Activated CD8-positive, alpha-beta T cell treated with anti-CD3 and anti-CD28 coated beads for 36 hours (primary cell): ENCODE measurements around the gene CNGA3. TPM values are rescaled to one million over a fixed set of nuclear protein-coding genes. Genes with fewer than 3 reads are reported as not detected.

Experiments
- ATAC-seq: fragments of 200-7000 bp; cut with Tn5 transposase; one replicate; pipeline ENCODE4 v1.10.0; 2021; ENCODE audit warnings: mild to moderate bottlenecking, moderate library complexity
- CTCF ChIA-PET: fragments of 350-600 bp; sonication (Branson Sonifier 250); formaldehyde crosslinking; loops from one replicate; lab custom pipeline; 2021; ENCODE audit warnings: antibody characterized with exemption; lab: Charles Lee
- POLR2A ChIA-PET: fragments of 350-600 bp; sonication (Branson Sonifier 250); formaldehyde crosslinking; loops from one replicate; lab custom pipeline; 2021; ENCODE audit warnings: antibody characterized with exemption; lab: Charles Lee
- DNase-seq: peaks from one replicate; pipeline ENCODE4 v3.0.0-alpha.2; 2020
- H3K27ac Mint-ChIP-seq: one replicate; pipeline ENCODE4 v1.8.0; 2021; ENCODE audit warnings: mild to moderate bottlenecking, mixed read lengths
- H3K27me3 Mint-ChIP-seq: one replicate; pipeline ENCODE4 v1.8.0; 2021; ENCODE audit warnings: mixed read lengths
- H3K36me3 Mint-ChIP-seq: one replicate; pipeline ENCODE4 v1.8.0; 2021; ENCODE audit warnings: low read depth, mixed read lengths
- H3K4me1 Mint-ChIP-seq: one replicate; pipeline ENCODE4 v1.8.0; 2021; ENCODE audit warnings: low read depth, mixed read lengths
- H3K4me3 Mint-ChIP-seq: one replicate; pipeline ENCODE4 v1.8.0; 2021; ENCODE audit warnings: mild to moderate bottlenecking, moderate library complexity, mixed read lengths
- H3K9me3 Mint-ChIP-seq: one replicate; pipeline ENCODE4 v1.8.0; 2021; ENCODE audit warnings: mixed read lengths
- intact Hi-C: fragments of 100-400 bp; cut with micrococcal nuclease; formaldehyde crosslinking; loops from one replicate; pipeline ENCODE4 v1.10.0; 2022
- total RNA-seq, 2 experiments: library from RNA; stranded (reverse); gene quantifications; one replicate each; pipeline ENCODE4 v1.2.3, GENCODE V29; 2021
- TF ChIP-seq, protein P1 (sequence below): fragments of 200-600 bp; IDR thresholded peaks from one replicate; pipeline ENCODE4 v1.8.0; 2022; ENCODE audit warnings: antibody characterized with exemption, mild to moderate bottlenecking

CNGA3 gene
- total RNA-seq, 2 experiments from 2014 or later, result not detected

- Mint-ChIP-seq H3K27ac (no peak overlapping the region), H3K4me1 (no peaks in the 10 kb centered on the region), H3K36me3 (no peaks in the 10 kb centered on the region), H3K27me3 (peaks cover 11% of the 10 kb centered on the region), H3K4me3 (no peak overlapping the region), H3K9me3 (peaks cover 3% of the 10 kb centered on the region)
- DNase-seq (no peak), ATAC-seq (no peak)
- CTCF ChIA-PET, result no interaction called here
- TF ChIP-seq, protein P1, sequence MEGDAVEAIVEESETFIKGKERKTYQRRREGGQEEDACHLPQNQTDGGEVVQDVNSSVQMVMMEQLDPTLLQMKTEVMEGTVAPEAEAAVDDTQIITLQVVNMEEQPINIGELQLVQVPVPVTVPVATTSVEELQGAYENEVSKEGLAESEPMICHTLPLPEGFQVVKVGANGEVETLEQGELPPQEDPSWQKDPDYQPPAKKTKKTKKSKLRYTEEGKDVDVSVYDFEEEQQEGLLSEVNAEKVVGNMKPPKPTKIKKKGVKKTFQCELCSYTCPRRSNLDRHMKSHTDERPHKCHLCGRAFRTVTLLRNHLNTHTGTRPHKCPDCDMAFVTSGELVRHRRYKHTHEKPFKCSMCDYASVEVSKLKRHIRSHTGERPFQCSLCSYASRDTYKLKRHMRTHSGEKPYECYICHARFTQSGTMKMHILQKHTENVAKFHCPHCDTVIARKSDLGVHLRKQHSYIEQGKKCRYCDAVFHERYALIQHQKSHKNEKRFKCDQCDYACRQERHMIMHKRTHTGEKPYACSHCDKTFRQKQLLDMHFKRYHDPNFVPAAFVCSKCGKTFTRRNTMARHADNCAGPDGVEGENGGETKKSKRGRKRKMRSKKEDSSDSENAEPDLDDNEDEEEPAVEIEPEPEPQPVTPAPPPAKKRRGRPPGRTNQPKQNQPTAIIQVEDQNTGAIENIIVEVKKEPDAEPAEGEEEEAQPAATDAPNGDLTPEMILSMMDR, result no peak
- intact Hi-C loops, result no loop called here
- POLR2A ChIA-PET, result no interaction called here
Measured at GRCh38 chr2:98327776-98328175, 18.5 kb upstream of the CNGA3 start.

- intact Hi-C loops, result no loop called here
- peaks cover 7% of the 10 kb centered on the region for H3K27me3 Mint-ChIP-seq
- H3K27ac Mint-ChIP-seq, result no peak overlapping the region
- no peaks in the 10 kb centered on the region for H3K9me3 Mint-ChIP-seq
- ChIA-PET CTCF (no interaction called here), POLR2A (no interaction called here)
- H3K4me3 Mint-ChIP-seq, result no peak overlapping the region
- TF ChIP-seq, protein P1, result no peak
- DNase-seq, result no peak
- H3K36me3 Mint-ChIP-seq, result no peaks in the 10 kb centered on the region
- H3K4me1 Mint-ChIP-seq, result no peaks in the 10 kb centered on the region
- ATAC-seq, result no peak
Measured at GRCh38 chr2:98329549-98329948, 16.7 kb upstream of the CNGA3 start.

GRCh38 chr2:98332989-98333388, 13.3 kb upstream of the CNGA3 start:
- no peaks in the 10 kb centered on the region for H3K9me3 Mint-ChIP-seq
- H3K27ac Mint-ChIP-seq, result no peak overlapping the region
- no peak for ATAC-seq
- intact Hi-C loops, result no loop called here
- TF ChIP-seq, protein P1, result no peak
- peaks cover 12% of the 10 kb centered on the region for H3K27me3 Mint-ChIP-seq
- CTCF ChIA-PET, result no interaction called here
- H3K4me3 Mint-ChIP-seq, result no peak overlapping the region
- POLR2A ChIA-PET, result no interaction called here
- H3K36me3 Mint-ChIP-seq, result no peaks in the 10 kb centered on the region
- no peak for DNase-seq
- no peaks in the 10 kb centered on the region for H3K4me1 Mint-ChIP-seq

DNA sequence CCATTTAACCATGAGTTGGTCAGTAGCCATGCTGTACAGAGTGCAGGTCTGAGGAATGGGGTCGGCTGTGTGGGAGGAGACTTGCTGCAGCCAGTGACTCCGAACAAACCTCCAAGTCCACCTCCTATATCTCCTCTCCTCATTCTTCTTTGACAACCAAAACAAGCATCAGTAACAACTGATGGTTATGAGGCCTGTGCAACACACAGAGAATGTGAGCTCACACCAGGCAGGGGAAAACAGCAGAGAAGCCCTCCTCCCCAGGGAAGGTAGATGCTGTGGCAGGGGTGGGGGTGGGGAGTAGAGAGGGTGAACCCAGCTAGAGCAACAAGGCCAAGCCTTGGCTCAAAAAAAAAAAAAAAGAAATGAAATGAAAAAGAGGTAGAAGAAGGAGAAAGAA, 12.3 kb upstream of the CNGA3 start:
- ChIA-PET CTCF (no interaction called here), POLR2A (no interaction called here)
- DNase-seq (no peak), ATAC-seq (no peak)
- no peaks in the 10 kb centered on the region for H3K4me1 Mint-ChIP-seq
- H3K4me3 Mint-ChIP-seq, result no peak overlapping the region
- TF ChIP-seq, protein P1, result no peak
- H3K36me3 Mint-ChIP-seq, result no peaks in the 10 kb centered on the region
- no peaks in the 10 kb centered on the region for H3K9me3 Mint-ChIP-seq
- H3K27me3 Mint-ChIP-seq, result peaks cover 14% of the 10 kb centered on the region
- intact Hi-C loops, result no loop called here
- no peak overlapping the region for H3K27ac Mint-ChIP-seq

DNA sequence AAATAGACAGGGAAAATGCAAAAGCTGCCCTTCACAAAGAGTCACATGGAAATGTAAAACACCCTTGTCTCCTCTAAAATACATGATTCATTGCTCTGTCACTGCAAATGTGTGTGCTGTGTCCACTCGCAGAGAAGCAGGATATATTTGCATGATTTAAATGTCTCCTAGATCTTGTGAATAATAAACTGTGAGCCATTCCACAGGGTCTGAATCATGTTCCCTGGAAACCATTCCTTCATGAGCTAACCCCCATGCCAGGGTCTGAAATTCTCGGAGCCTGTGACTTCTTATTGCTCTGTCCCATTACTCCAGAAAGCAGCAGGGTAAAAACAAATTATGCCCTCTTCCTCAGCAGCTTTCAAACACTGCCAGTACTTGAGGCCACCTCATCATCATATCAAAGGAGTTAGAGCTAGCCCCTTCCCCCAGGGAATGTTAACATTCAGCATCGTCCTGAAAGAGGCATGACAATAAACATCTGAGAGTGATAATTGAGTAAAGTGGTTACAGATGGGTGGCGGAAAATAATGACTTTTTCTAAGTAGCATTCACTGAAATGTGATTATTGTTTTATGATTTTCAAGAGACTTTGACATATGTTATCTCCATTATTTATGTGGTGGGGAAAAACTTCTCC, 11.7 kb upstream of the CNGA3 start:
- Mint-ChIP-seq H3K9me3 (no peaks in the 10 kb centered on the region), H3K36me3 (no peaks in the 10 kb centered on the region), H3K4me3 (no peak overlapping the region), H3K27me3 (peaks cover 17% of the 10 kb centered on the region), H3K4me1 (no peaks in the 10 kb centered on the region), H3K27ac (no peak overlapping the region)
- TF ChIP-seq, protein P1, result no peak
- ChIA-PET POLR2A (no interaction called here), CTCF (no interaction called here)
- intact Hi-C loops, result no loop called here
- DNase-seq, result no peak
- ATAC-seq, result no peak
